Ishikawa (cell line): ENCODE measurements around the gene GRID1.

Experiments used
- EGR1 ChIP-seq: IDR thresholded peaks from 2 replicates; pipeline ENCODE4 v1.6.1; 2012
- TAF1 ChIP-seq: IDR thresholded peaks from 2 replicates; pipeline ENCODE4 v1.6.1; 2012; ENCODE audit warnings: low read depth, mild to moderate bottlenecking

DNA sequence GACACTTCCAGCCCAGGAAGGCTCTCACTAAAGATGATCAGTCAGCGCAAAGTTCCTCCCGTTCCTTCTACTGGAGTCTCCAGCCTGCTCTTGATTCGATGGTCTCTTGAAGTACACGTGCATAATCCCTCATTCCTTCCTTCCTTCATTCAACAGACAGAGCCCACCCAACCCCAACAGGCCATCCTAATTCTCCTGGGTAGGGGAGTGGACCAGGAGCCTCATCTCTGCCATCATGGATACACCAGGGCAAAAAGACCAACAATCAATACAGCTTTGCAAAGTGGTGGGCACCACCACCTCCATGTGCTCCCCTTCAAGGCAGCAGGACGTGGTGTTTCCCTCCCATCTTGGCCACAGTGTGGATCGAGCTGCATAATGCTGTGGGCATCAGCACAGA lies 446.3 kb downstream of the GRID1 start:
- TF ChIP-seq EGR1: no peak
- TF ChIP-seq TAF1: no peak
